ENCODE measurements around the gene TMC1.
A peak's percentile ranks its signal among the peaks of the same experiment; 100 is the strongest.

- TF ChIP-seq CTCF (IDR thresholded peaks at IDR 0.05), result peak; percentile 80 to 92 (median 88)
- TF ChIP-seq POLR2A (IDR thresholded peaks at IDR 0.05), result no peak
Observed at GRCh38 chr9:72592502-72593403, 71.3 kb downstream of the TMC1 start.
